ENCODE measurements around the gene HEY2. TPM values are rescaled to one million over a fixed set of nuclear protein-coding genes. Genes with fewer than 3 reads are reported as not detected.
"Not testable (repeated sequence)": the region's sequence is repeated elsewhere in the genome, so short reads cannot be mapped to it uniquely, and the experiment has no call there.

The HEY2 gene
- total RNA-seq, 1 donor from 2014 or later: not detected

GRCh38 chr6:125797120-125797885 lies 47.9 kb downstream of the HEY2 start:
- Mint-ChIP-seq H3K4me3 (no peak overlapping the region), H3K36me3 (ENCODE audit: low read depth) (peaks cover 31% of the 10 kb centered on the region), H3K9me3 (no peaks in the 10 kb centered on the region), H3K27me3 (ENCODE audit: insufficient read depth) (no peaks in the 10 kb centered on the region), H3K4me1 (ENCODE audit: low read depth) (peaks cover 57% of the 10 kb centered on the region), H3K27ac (no peak overlapping the region)
- intact Hi-C loops (cut with micrococcal nuclease): loop anchor here (10.0 kb wide), 1 partner anchor 1717 kb away; the partner anchor contains the start of gene MTCL3
- no peak for DNase-seq (ENCODE audit: low spot score)

DNA sequence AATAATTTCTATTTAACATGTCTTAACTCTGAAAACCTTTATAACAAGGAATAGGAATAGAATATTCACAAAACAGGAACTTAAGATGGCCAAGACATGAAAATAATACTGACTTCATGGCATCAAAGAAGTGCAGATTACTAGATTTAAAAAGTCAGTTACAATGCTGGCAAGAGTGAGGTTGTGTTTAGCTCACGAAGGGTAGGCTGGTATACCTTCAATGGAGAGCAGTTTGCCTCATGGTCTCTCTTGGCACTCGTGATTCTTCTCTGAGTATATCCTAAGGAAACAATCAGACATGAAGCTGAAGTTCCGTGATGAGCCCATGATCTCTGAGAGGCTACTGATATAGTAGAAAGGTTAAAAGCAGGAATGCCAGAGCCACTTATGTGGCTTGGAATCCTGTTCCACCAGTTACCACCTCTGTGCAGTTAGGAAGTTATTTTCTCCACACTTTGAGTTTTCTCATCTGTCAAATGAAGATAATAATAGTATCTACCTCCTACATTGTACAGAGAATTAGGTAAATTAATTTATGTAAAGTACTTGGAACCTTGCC lies 48.5 kb downstream of the HEY2 start:
- Mint-ChIP-seq H3K27ac (no peak overlapping the region), H3K4me3 (no peak overlapping the region), H3K36me3 (ENCODE audit: low read depth) (peaks cover 30% of the 10 kb centered on the region), H3K9me3 (no peaks in the 10 kb centered on the region), H3K27me3 (ENCODE audit: insufficient read depth) (no peaks in the 10 kb centered on the region), H3K4me1 (ENCODE audit: low read depth) (peaks cover 57% of the 10 kb centered on the region)
- intact Hi-C loops (cut with micrococcal nuclease): loop anchor here (10.0 kb wide), 1 partner anchor 1717 kb away; the partner anchor contains the start of gene MTCL3
- no peak for DNase-seq (ENCODE audit: low spot score)

- Mint-ChIP-seq H3K27me3 (ENCODE audit: insufficient read depth) (no peaks in the 10 kb centered on the region), H3K36me3 (ENCODE audit: low read depth) (peaks cover 27% of the 10 kb centered on the region), H3K27ac (no peak overlapping the region), H3K4me1 (ENCODE audit: low read depth) (peaks cover 57% of the 10 kb centered on the region), H3K4me3 (no peak overlapping the region), H3K9me3 (no peaks in the 10 kb centered on the region)
- intact Hi-C loops (cut with micrococcal nuclease): loop anchor here (10.0 kb wide), 1 partner anchor 1716 kb away; the partner anchor contains the start of gene MTCL3
- no peak for DNase-seq (ENCODE audit: low spot score)
These were observed 49.5 kb downstream of the HEY2 start for GRCh38 chr6:125798734-125799508.

GRCh38 chr6:125802383-125802782 lies 53.0 kb downstream of the HEY2 start:
- no peaks in the 10 kb centered on the region for H3K27me3 Mint-ChIP-seq (ENCODE audit: insufficient read depth)
- H3K9me3 Mint-ChIP-seq: no peaks in the 10 kb centered on the region
- H3K36me3 Mint-ChIP-seq (ENCODE audit: low read depth): peaks cover 34% of the 10 kb centered on the region
- intact Hi-C loops (cut with micrococcal nuclease): loop anchor here (10.0 kb wide), 1 partner anchor 1492 kb away; no protein-coding TSS in a partner anchor
- DNase-seq (ENCODE audit: low spot score): no peak
- peaks cover 67% of the 10 kb centered on the region for H3K4me1 Mint-ChIP-seq (ENCODE audit: low read depth)
- H3K4me3 Mint-ChIP-seq: no peak overlapping the region
- H3K27ac Mint-ChIP-seq: no peak overlapping the region

- no peak overlapping the region for H3K4me3 Mint-ChIP-seq
- H3K4me1 Mint-ChIP-seq (ENCODE audit: low read depth): peaks cover 69% of the 10 kb centered on the region
- H3K27ac Mint-ChIP-seq: no peak overlapping the region
- intact Hi-C loops (cut with micrococcal nuclease): loop anchor here (10.0 kb wide), 1 partner anchor 1492 kb away; no protein-coding TSS in a partner anchor
- DNase-seq (ENCODE audit: low spot score): no peak
- H3K36me3 Mint-ChIP-seq (ENCODE audit: low read depth): peaks cover 34% of the 10 kb centered on the region
- H3K27me3 Mint-ChIP-seq (ENCODE audit: insufficient read depth): no peaks in the 10 kb centered on the region
- H3K9me3 Mint-ChIP-seq: no peaks in the 10 kb centered on the region
These were observed 53.5 kb downstream of the HEY2 start for GRCh38 chr6:125802943-125803377.

DNA sequence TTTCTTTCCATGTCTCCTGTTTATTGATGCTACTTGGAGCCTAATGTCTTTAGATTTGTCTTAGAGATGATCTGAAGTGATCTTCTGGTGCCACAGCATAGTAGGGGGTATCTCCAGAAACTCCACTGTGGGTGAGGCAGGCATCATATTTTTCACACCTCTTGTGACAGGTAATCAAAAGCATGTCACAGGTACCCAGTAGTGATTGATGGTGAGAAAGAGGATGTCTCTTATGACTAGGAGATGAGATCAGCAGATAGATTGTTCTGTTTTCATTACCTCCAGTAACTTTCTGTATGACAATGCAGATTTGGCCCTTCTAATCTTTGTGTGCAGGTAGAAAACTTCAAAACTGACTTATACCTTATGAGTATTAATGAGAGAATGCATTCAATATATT lies 54.8 kb downstream of the HEY2 start:
- intact Hi-C loops (cut with micrococcal nuclease): loop anchor here (10.0 kb wide), 1 partner anchor 1491 kb away; no protein-coding TSS in a partner anchor
- Mint-ChIP-seq H3K4me3 (peak overlapping the region; percentile 16), H3K27ac (peak overlapping the region; percentile 66), H3K4me1 (ENCODE audit: low read depth) (peaks cover 76% of the 10 kb centered on the region), H3K36me3 (ENCODE audit: low read depth) (peaks cover 41% of the 10 kb centered on the region), H3K27me3 (ENCODE audit: insufficient read depth) (no peaks in the 10 kb centered on the region), H3K9me3 (no peaks in the 10 kb centered on the region)
- DNase-seq (ENCODE audit: low spot score): peak; percentile 14

GRCh38 chr6:125804866-125805425 lies 55.5 kb downstream of the HEY2 start:
- peaks cover 77% of the 10 kb centered on the region for H3K4me1 Mint-ChIP-seq (ENCODE audit: low read depth)
- H3K27me3 Mint-ChIP-seq (ENCODE audit: insufficient read depth); H3K9me3 Mint-ChIP-seq; H3K4me3 Mint-ChIP-seq; H3K27ac Mint-ChIP-seq; DNase-seq (ENCODE audit: low spot score): not testable (repeated sequence)
- H3K36me3 Mint-ChIP-seq (ENCODE audit: low read depth): peaks cover 39% of the 10 kb centered on the region
- intact Hi-C loops (cut with micrococcal nuclease): loop anchor here (10.0 kb wide), 1 partner anchor 1490 kb away; no protein-coding TSS in a partner anchor

GRCh38 chr6:125806813-125807212 lies 57.4 kb downstream of the HEY2 start:
- intact Hi-C loops (cut with micrococcal nuclease): loop anchor here (1.0 to 10.0 kb wide), 7 partner anchors 9 to 1488 kb away; no protein-coding TSS in a partner anchor
- H3K27ac Mint-ChIP-seq: peak overlapping the region; percentile 85

GRCh38 chr6:125807293-125807692 lies 57.9 kb downstream of the HEY2 start:
- H3K27me3 Mint-ChIP-seq (ENCODE audit: insufficient read depth): no peaks in the 10 kb centered on the region
- H3K36me3 Mint-ChIP-seq (ENCODE audit: low read depth): peaks cover 32% of the 10 kb centered on the region
- H3K9me3 Mint-ChIP-seq: no peaks in the 10 kb centered on the region
- H3K4me1 Mint-ChIP-seq (ENCODE audit: low read depth): peaks cover 82% of the 10 kb centered on the region
- no peak for DNase-seq (ENCODE audit: low spot score)
- H3K27ac Mint-ChIP-seq: peak overlapping the region; percentile 85
- H3K4me3 Mint-ChIP-seq: peak overlapping the region; percentile 35
- intact Hi-C loops (cut with micrococcal nuclease): loop anchor here (1.0 to 10.0 kb wide), 7 partner anchors 9 to 1488 kb away; no protein-coding TSS in a partner anchor

More at GRCh38 chr6:125806813-125807212, 57.4 kb downstream of the HEY2 start:
- no peaks in the 10 kb centered on the region for H3K9me3 Mint-ChIP-seq
- DNase-seq (ENCODE audit: low spot score): no peak
- peaks cover 36% of the 10 kb centered on the region for H3K36me3 Mint-ChIP-seq (ENCODE audit: low read depth)
- H3K4me1 Mint-ChIP-seq (ENCODE audit: low read depth): peaks cover 82% of the 10 kb centered on the region
- no peaks in the 10 kb centered on the region for H3K27me3 Mint-ChIP-seq (ENCODE audit: insufficient read depth)
- H3K4me3 Mint-ChIP-seq: peak overlapping the region; percentile 35

- peaks cover 32% of the 10 kb centered on the region for H3K36me3 Mint-ChIP-seq (ENCODE audit: low read depth)
- H3K27me3 Mint-ChIP-seq (ENCODE audit: insufficient read depth): no peaks in the 10 kb centered on the region
- H3K4me3 Mint-ChIP-seq: peak overlapping the region; percentile 28
- peak overlapping the region; percentile 85 for H3K27ac Mint-ChIP-seq
- no peaks in the 10 kb centered on the region for H3K9me3 Mint-ChIP-seq
- peaks cover 82% of the 10 kb centered on the region for H3K4me1 Mint-ChIP-seq (ENCODE audit: low read depth)
- intact Hi-C loops (cut with micrococcal nuclease): loop anchor here (10.0 kb wide), 1 partner anchor 1487 kb away; no protein-coding TSS in a partner anchor
- no peak for DNase-seq (ENCODE audit: low spot score)
These were observed 58.6 kb downstream of the HEY2 start for GRCh38 chr6:125808060-125808459.

- DNase-seq (ENCODE audit: low spot score): no peak
- H3K36me3 Mint-ChIP-seq (ENCODE audit: low read depth): peaks cover 33% of the 10 kb centered on the region
- H3K4me1 Mint-ChIP-seq (ENCODE audit: low read depth): peaks cover 78% of the 10 kb centered on the region
- H3K27me3 Mint-ChIP-seq (ENCODE audit: insufficient read depth): no peaks in the 10 kb centered on the region
- intact Hi-C loops (cut with micrococcal nuclease): loop anchor here (10.0 kb wide), 1 partner anchor 1486 kb away; no protein-coding TSS in a partner anchor
- no peak overlapping the region for H3K4me3 Mint-ChIP-seq
- H3K9me3 Mint-ChIP-seq: no peaks in the 10 kb centered on the region
- H3K27ac Mint-ChIP-seq: no peak overlapping the region
These were observed 59.2 kb downstream of the HEY2 start for GRCh38 chr6:125808591-125808990.

DNA sequence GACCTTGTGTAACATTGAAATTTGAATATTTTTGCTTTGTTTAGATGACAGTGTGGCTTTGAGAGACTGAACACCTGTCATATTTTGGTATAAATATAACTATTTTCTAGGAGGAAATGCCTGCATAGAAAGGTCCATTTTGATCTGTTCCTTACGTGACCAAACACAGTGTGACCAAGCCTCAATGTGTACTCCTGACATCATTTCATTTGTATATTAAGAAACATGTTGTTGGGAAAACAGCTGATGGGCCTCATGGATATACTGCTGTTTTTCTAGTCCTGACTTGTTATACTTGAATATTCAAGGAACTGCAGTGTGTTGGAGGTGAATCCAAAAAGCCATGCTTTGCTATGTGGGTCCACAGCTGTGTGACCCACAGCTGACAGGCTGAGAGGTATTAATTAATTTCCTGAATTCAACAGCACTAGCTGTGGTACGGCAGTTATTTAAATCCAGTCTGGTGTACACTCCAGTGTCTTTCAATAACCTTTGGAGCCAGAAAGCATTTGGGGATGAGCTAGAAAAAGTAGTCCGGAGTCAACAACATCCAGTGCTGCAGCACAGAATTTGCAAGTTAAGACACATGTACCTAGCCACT lies 60.2 kb downstream of the HEY2 start:
- peaks cover 31% of the 10 kb centered on the region for H3K36me3 Mint-ChIP-seq (ENCODE audit: low read depth)
- no peak overlapping the region for H3K27ac Mint-ChIP-seq
- peaks cover 72% of the 10 kb centered on the region for H3K4me1 Mint-ChIP-seq (ENCODE audit: low read depth)
- intact Hi-C loops (cut with micrococcal nuclease): loop anchor here (10.0 kb wide), 1 partner anchor 1485 kb away; no protein-coding TSS in a partner anchor
- H3K4me3 Mint-ChIP-seq: no peak overlapping the region
- H3K9me3 Mint-ChIP-seq: no peaks in the 10 kb centered on the region
- H3K27me3 Mint-ChIP-seq (ENCODE audit: insufficient read depth): no peaks in the 10 kb centered on the region
- DNase-seq (ENCODE audit: low spot score): no peak

All from activated T-helper 1 cell treated with anti-CD3 and anti-CD28 coated beads, Interleukin-12 subunit alpha, Interleukin-12 subunit beta, Interleukin-2, Interleukin-4 antibody, amounts not matched to agents 30 ng/mL and 10 ng/mL and 1 ng/mL, durations not matched to agents 14 hours and 24 hours and 36 hours (primary cell).